NCI-H524 (cell line): ENCODE measurements around the gene ZNF431.
"Not testable (repeated sequence)": the region's sequence is repeated elsewhere in the genome, so short reads cannot be mapped to it uniquely, and the experiment has no call there.

Source experiments
- DNase-seq, 2 experiments: peaks; one replicate each; lab custom pipeline; 2025; lab: John Stamatoyannopoulos, UW

ZNF431 gene

GRCh38 chr19:21141787-21142464 lies at the start of gene ZNF431:
ZNF431 (plus strand) TSS chr19:21142040; CDS start chr19:21142184, 144 bp downstream.
- peak; percentile 97 for DNase-seq

- DNase-seq = no peak
Measured at GRCh38 chr19:21092109-21092508, 49.7 kb upstream of the ZNF431 start.

- no peak for DNase-seq
Measured at GRCh38 chr19:21094347-21095025, 47.4 kb upstream of the ZNF431 start.

- no peak for DNase-seq
Measured at GRCh38 chr19:21098291-21098690, 43.5 kb upstream of the ZNF431 start.

- DNase-seq = no peak
Measured at GRCh38 chr19:21101521-21102242, 40.2 kb upstream of the ZNF431 start.

GRCh38 chr19:21109116-21109515 lies 32.7 kb upstream of the ZNF431 start:
- DNase-seq = no peak

- no peak for DNase-seq
Measured at GRCh38 chr19:21110183-21110582, 31.7 kb upstream of the ZNF431 start.

- no peak for DNase-seq
Measured at GRCh38 chr19:21115430-21115829, 26.4 kb upstream of the ZNF431 start.

- DNase-seq = no peak
Measured at GRCh38 chr19:21117041-21117907, 24.6 kb upstream of the ZNF431 start.

- no peak for DNase-seq
Measured at GRCh38 chr19:21126078-21126477, 15.8 kb upstream of the ZNF431 start.

- no peak for DNase-seq
Measured at GRCh38 chr19:21127001-21127400, 14.8 kb upstream of the ZNF431 start.

- no peak for DNase-seq
Measured at GRCh38 chr19:21127898-21128297, 13.9 kb upstream of the ZNF431 start.

- no peak for DNase-seq
Measured at GRCh38 chr19:21128901-21129698, 12.7 kb upstream of the ZNF431 start.

- no peak for DNase-seq
Measured at GRCh38 chr19:21130097-21130775, 11.6 kb upstream of the ZNF431 start.

GRCh38 chr19:21133633-21134032 lies 8.2 kb upstream of the ZNF431 start:
- DNase-seq = no peak

GRCh38 chr19:21134934-21135366 lies 6.9 kb upstream of the ZNF431 start:
- no peak for DNase-seq

- no peak for DNase-seq
Measured at GRCh38 chr19:21135433-21135832, 6.4 kb upstream of the ZNF431 start.

- DNase-seq = no peak
Measured at GRCh38 chr19:21138130-21138529, 3.7 kb upstream of the ZNF431 start.

- DNase-seq = not testable (repeated sequence)
Measured at GRCh38 chr19:21141006-21141405, 834 bp upstream of the ZNF431 start.

- no peak for DNase-seq
Measured at GRCh38 chr19:21143428-21143827, 1.6 kb downstream of the ZNF431 start.

GRCh38 chr19:21143854-21144253 lies 2.0 kb downstream of the ZNF431 start:
- no peak for DNase-seq
